ENCODE measurements around the gene VSX2. TPM values are rescaled to one million over a fixed set of nuclear protein-coding genes. Genes with fewer than 3 reads are reported as not detected.

Gene VSX2
- total and polyA plus RNA-seq, 2 donors (not counting 1 experiment from before 2014, with no cell fraction given): not detected

- Mint-ChIP-seq H3K27ac (no peak overlapping the region), H3K27me3 (no peaks in the 10 kb centered on the region), H3K4me3 (no peak overlapping the region), H3K4me1 (peaks cover 1% of the 10 kb centered on the region), H3K9me3 (ENCODE audit: insufficient read depth) (no peaks in the 10 kb centered on the region)
- H3K4me3 ChIP-seq (ENCODE audit: control extremely low read depth in 1 of 5, extremely low read depth in 1 of 5, insufficient read depth in 1 of 5, low read depth in 2 of 5, low read length in 4 of 5): no peak overlapping the region
- intact Hi-C loops (cut with micrococcal nuclease): no loop called here
- ChIA-PET CTCF (no interaction called here), POLR2A (no interaction called here)
- H4K20me1 ChIP-seq (ENCODE audit: control insufficient read depth, insufficient read depth, low read length, poor library complexity, severe bottlenecking): peaks cover 12% of the 10 kb centered on the region
- DNase-seq: no peak
- WGBS (ENCODE audit: insufficient coverage): 92% methylated on average over 4 of the region's 5 CpGs
- H3K79me2 ChIP-seq (ENCODE audit: control insufficient read depth, insufficient read depth, low read length): no peaks in the 10 kb centered on the region
- H3K27ac ChIP-seq (ENCODE audit: low read length in 2 of 2): no peak overlapping the region
- H3K36me3 ChIP-seq (replicated peaks in 1 of 2; ENCODE audit: control extremely low read depth in 1 of 2, control insufficient read depth in 1 of 2, extremely low read depth in 1 of 2, insufficient read depth in 2 of 2, low read length in 1 of 2): peaks cover 0 to 76% of the 10 kb centered on the region in 2 experiments
- H3K4me1 ChIP-seq (ENCODE audit: control insufficient read depth in 2 of 2, insufficient read depth in 2 of 2, low read length in 2 of 2): no peaks in the 10 kb centered on the region
- no peak for ATAC-seq (ENCODE audit: low read depth)
- no peaks in the 10 kb centered on the region for H3K9me3 ChIP-seq (ENCODE audit: control extremely low read depth in 1 of 3, control insufficient read depth in 2 of 3, insufficient read depth in 1 of 3, low read length in 2 of 3)
- TF ChIP-seq EZH2 (IDR thresholded peaks at IDR 0.05; ENCODE audit: borderline replicate concordance, insufficient read depth, low read depth, low read length, poor library complexity, severe bottlenecking): no peak
- no peak for TF ChIP-seq CTCF (IDR thresholded peaks at IDR 0.05)
- no peak overlapping the region for H2AFZ ChIP-seq (ENCODE audit: insufficient read depth, low read depth, low read length, poor library complexity, severe bottlenecking)
- H3K27me3 ChIP-seq (replicated peaks in 1 of 4; ENCODE audit: control extremely low read depth in 1 of 4, control insufficient read depth in 3 of 4, insufficient read depth in 4 of 4, low read length in 3 of 4): no peaks in the 10 kb centered on the region
- no peak overlapping the region for H3K9ac ChIP-seq (ENCODE audit: low read length)
- H3K4me2 ChIP-seq (replicated peaks; ENCODE audit: low read depth, low read length, poor library complexity, severe bottlenecking): no peak overlapping the region
Measured at GRCh38 chr14:74289801-74290200, 50.6 kb downstream of the VSX2 start.

- Mint-ChIP-seq H3K4me1 (peaks cover 1% of the 10 kb centered on the region), H3K9me3 (ENCODE audit: insufficient read depth) (no peaks in the 10 kb centered on the region), H3K27me3 (no peaks in the 10 kb centered on the region), H3K27ac (no peak overlapping the region), H3K4me3 (no peak overlapping the region)
- WGBS (ENCODE audit: insufficient coverage): 100% methylated on average over 5 of the region's 7 CpGs
- Histone ChIP-seq H4K20me1 (ENCODE audit: control insufficient read depth, insufficient read depth, low read length, poor library complexity, severe bottlenecking) (peaks cover 14% of the 10 kb centered on the region), H3K4me3 (ENCODE audit: control extremely low read depth in 1 of 5, extremely low read depth in 1 of 5, insufficient read depth in 1 of 5, low read depth in 2 of 5, low read length in 4 of 5) (no peak overlapping the region), H3K27me3 (replicated peaks in 1 of 4; ENCODE audit: control extremely low read depth in 1 of 4, control insufficient read depth in 3 of 4, insufficient read depth in 4 of 4, low read length in 3 of 4) (no peaks in the 10 kb centered on the region), H2AFZ (ENCODE audit: insufficient read depth, low read depth, low read length, poor library complexity, severe bottlenecking) (no peak overlapping the region), H3K36me3 (replicated peaks in 1 of 2; ENCODE audit: control extremely low read depth in 1 of 2, control insufficient read depth in 1 of 2, extremely low read depth in 1 of 2, insufficient read depth in 2 of 2, low read length in 1 of 2) (peaks cover 0 to 76% of the 10 kb centered on the region in 2 experiments), H3K9me3 (ENCODE audit: control extremely low read depth in 1 of 3, control insufficient read depth in 2 of 3, insufficient read depth in 1 of 3, low read length in 2 of 3) (no peaks in the 10 kb centered on the region), H3K79me2 (ENCODE audit: control insufficient read depth, insufficient read depth, low read length) (no peaks in the 10 kb centered on the region), H3K4me1 (ENCODE audit: control insufficient read depth in 2 of 2, insufficient read depth in 2 of 2, low read length in 2 of 2) (no peaks in the 10 kb centered on the region), H3K4me2 (replicated peaks; ENCODE audit: low read depth, low read length, poor library complexity, severe bottlenecking) (no peak overlapping the region), H3K27ac (ENCODE audit: low read length in 2 of 2) (no peak overlapping the region), H3K9ac (ENCODE audit: low read length) (no peak overlapping the region)
- intact Hi-C loops (cut with micrococcal nuclease): no loop called here
- TF ChIP-seq CTCF (IDR thresholded peaks at IDR 0.05): peak; percentile 51
- no peak for TF ChIP-seq EZH2 (IDR thresholded peaks at IDR 0.05; ENCODE audit: borderline replicate concordance, insufficient read depth, low read depth, low read length, poor library complexity, severe bottlenecking)
- ATAC-seq (ENCODE audit: low read depth) (no peak), DNase-seq (peak; percentile 28)
- CTCF ChIA-PET: interaction anchor here (0.7 kb wide), 1 partner anchor 1485 kb away, joined by 3 read pairs; no protein-coding TSS in a partner anchor
- POLR2A ChIA-PET: no interaction called here
Measured at GRCh38 chr14:74290415-74290814, 51.2 kb downstream of the VSX2 start.
